Fibroblast of lung (primary cell): ENCODE data around the gene CA5A. TPM values are rescaled to one million over a fixed set of nuclear protein-coding genes. Genes with fewer than 3 reads are reported as not detected.

Experiments
- DNase-seq, 2 donors: peaks; one replicate each; pipeline versions ENCODE4 v3.0.0 to v3.0.0-alpha.2; 2010; ENCODE audit warnings: low read depth in 2 of 2
- H2AFZ ChIP-seq: 2 replicates; pipeline ENCODE4 v1.5.1; 2012; ENCODE audit warnings: low read length, control low read depth, inconsistent platforms
- H3K27ac ChIP-seq: 2 replicates; pipeline ENCODE4 v1.5.1; 2011; ENCODE audit warnings: low read length, control low read depth; ENCODE audit not compliant: insufficient read depth
- H3K27me3 ChIP-seq: 2 replicates; pipeline ENCODE4 v1.5.1; 2011; ENCODE audit warnings: mild to moderate bottlenecking, low read length; ENCODE audit not compliant: control insufficient read depth, insufficient read depth
- H3K36me3 ChIP-seq: 2 replicates; pipeline ENCODE4 v1.5.1; 2011; ENCODE audit warnings: low read length; ENCODE audit not compliant: control insufficient read depth, insufficient read depth
- H3K4me1 ChIP-seq: 2 replicates; pipeline ENCODE4 v1.5.1; 2011; ENCODE audit warnings: low read length; ENCODE audit not compliant: control insufficient read depth, insufficient read depth; ENCODE audit errors: extremely low read depth
- H3K4me2 ChIP-seq: 2 replicates; pipeline ENCODE4 v1.5.1; 2011; ENCODE audit warnings: low read length, control low read depth; ENCODE audit not compliant: insufficient read depth; ENCODE audit errors: extremely low read depth
- H3K4me3 ChIP-seq, 4 experiments: fragments of 200-600 bp in 1 of 4; sonication (generic) in 1 of 4; replicated peaks in 1 of 4; 2 replicates each; pipeline ENCODE4 v1.5.1; 2011 to 2016; ENCODE audit warnings: low read length in 4 of 4, low read depth in 3 of 4, mild to moderate bottlenecking in 3 of 4, control low read depth in 2 of 4, inconsistent platforms in 1 of 4, mixed read lengths in 1 of 4; ENCODE audit not compliant: insufficient read depth in 1 of 4; ENCODE audit errors: control extremely low read depth in 1 of 4
- H3K79me2 ChIP-seq: 2 replicates; pipeline ENCODE4 v1.5.1; 2012; ENCODE audit warnings: mild to moderate bottlenecking, low read length, inconsistent platforms; ENCODE audit not compliant: control insufficient read depth, insufficient read depth
- H3K9ac ChIP-seq: 2 replicates; pipeline ENCODE4 v1.5.1; 2011; ENCODE audit warnings: mild to moderate bottlenecking, low read length, control low read depth; ENCODE audit not compliant: insufficient read depth
- H3K9me3 ChIP-seq: 2 replicates; pipeline ENCODE4 v1.5.1; 2012; ENCODE audit warnings: low read depth, low read length; ENCODE audit not compliant: control insufficient read depth, insufficient read depth
- H4K20me1 ChIP-seq: 2 replicates; pipeline ENCODE4 v1.5.1; 2011; ENCODE audit warnings: low read length; ENCODE audit not compliant: control insufficient read depth, insufficient read depth; ENCODE audit errors: extremely low read depth
- CTCF ChIP-seq, 2 donors: IDR thresholded peaks in 1 of 2; conservative IDR thresholded peaks in 1 of 2; 1 replicate in 1 of 2; 2 replicates in 1 of 2; pipeline ENCODE4 v1.5.1; 2011 to 2012; ENCODE audit warnings: low read length in 2 of 2, control low read depth in 1 of 2, inconsistent platforms in 1 of 2, low read depth in 1 of 2, mild to moderate bottlenecking in 1 of 2
- EZH2 ChIP-seq: IDR thresholded peaks from 2 replicates; pipeline ENCODE4 v1.5.1; 2012; ENCODE audit warnings: low read length, control low read depth, mild to moderate bottlenecking; ENCODE audit errors: missing control alignments
- polyA plus RNA-seq, 2 donors: library from polyadenylated mRNA; depleted of rRNA in 1 of 2; stranded (reverse) in 1 of 2; unstranded in 1 of 2; fragments of >200 nt; gene quantifications; 2 replicates each; pipeline ENCODE4 v1.2.1, GENCODE V29; 2011 to 2012; ENCODE audit warnings: missing spikeins in 1 of 2
- total RNA-seq: library from RNA; depleted of rRNA; stranded (reverse); fragments of >200 nt; gene quantifications from 2 replicates; pipeline ENCODE4 v1.2.1, GENCODE V29; 2014

The CA5A gene
- total and polyA plus RNA-seq, 2 donors (not counting 1 experiment from before 2014, with no cell fraction given) = not detected

- H3K9ac ChIP-seq = no peak overlapping the region
- no peaks in the 10 kb centered on the region for H4K20me1 ChIP-seq
- H3K4me1 ChIP-seq = no peaks in the 10 kb centered on the region
- peaks cover 6% of the 10 kb centered on the region for H3K27me3 ChIP-seq
- no peak for TF ChIP-seq EZH2
- no peak for TF ChIP-seq CTCF (conservative IDR thresholded peaks at IDR 0.05 in 1 of 2, IDR thresholded peaks at IDR 0.05 in 1 of 2; ENCODE audit: low read depth in 1 of 2, low read length in 2 of 2)
- no peak overlapping the region for H2AFZ ChIP-seq
- H3K79me2 ChIP-seq = no peaks in the 10 kb centered on the region
- no peak overlapping the region for H3K4me3 ChIP-seq
- no peak overlapping the region for H3K27ac ChIP-seq
- H3K9me3 ChIP-seq = no peaks in the 10 kb centered on the region
- no peak overlapping the region for H3K4me2 ChIP-seq
- H3K36me3 ChIP-seq = no peaks in the 10 kb centered on the region
- DNase-seq = no peak
These were observed 12.1 kb downstream of the CA5A start for GRCh38 chr16:87924041-87924810.

- H3K9me3 ChIP-seq = no peaks in the 10 kb centered on the region
- DNase-seq = no peak
- H3K27me3 ChIP-seq = peaks cover 6% of the 10 kb centered on the region
- H3K4me3 ChIP-seq = no peak overlapping the region
- no peaks in the 10 kb centered on the region for H4K20me1 ChIP-seq
- no peaks in the 10 kb centered on the region for H3K79me2 ChIP-seq
- H3K9ac ChIP-seq = no peak overlapping the region
- H3K36me3 ChIP-seq = no peaks in the 10 kb centered on the region
- no peak for TF ChIP-seq CTCF (conservative IDR thresholded peaks at IDR 0.05 in 1 of 2, IDR thresholded peaks at IDR 0.05 in 1 of 2; ENCODE audit: low read depth in 1 of 2, low read length in 2 of 2)
- TF ChIP-seq EZH2 = no peak
- H3K4me1 ChIP-seq = no peaks in the 10 kb centered on the region
- no peak overlapping the region for H3K4me2 ChIP-seq
- no peak overlapping the region for H2AFZ ChIP-seq
- H3K27ac ChIP-seq = no peak overlapping the region
These were observed 14.0 kb downstream of the CA5A start for GRCh38 chr16:87922250-87922871.

DNA sequence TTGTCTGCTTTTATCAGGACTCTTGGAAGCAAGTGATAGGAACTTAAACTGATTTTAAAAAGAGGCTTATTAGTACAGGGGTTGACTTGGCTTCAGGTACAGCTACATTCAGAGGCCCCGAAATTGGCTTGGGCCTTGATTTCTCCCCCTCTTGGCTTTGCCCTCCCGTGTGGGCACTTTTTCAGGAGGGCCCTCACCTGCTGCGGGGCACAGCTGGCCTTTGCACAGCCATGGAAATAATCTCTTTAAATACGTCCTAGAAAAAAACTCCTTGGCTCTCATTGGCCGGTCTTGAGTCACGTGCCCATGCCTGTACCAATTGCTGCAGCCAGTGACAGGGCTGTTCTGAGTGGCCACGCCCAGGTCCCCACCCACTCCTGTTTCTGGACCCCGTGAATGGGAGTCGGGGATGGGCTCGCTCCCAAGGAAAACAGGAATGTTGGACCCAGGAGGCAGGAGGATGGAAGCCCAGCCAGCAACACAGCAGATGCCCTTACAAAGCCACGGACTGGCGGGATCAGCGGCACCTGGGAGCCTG lies 15.0 kb downstream of the CA5A start:
- no peak for DNase-seq
- no peaks in the 10 kb centered on the region for H3K79me2 ChIP-seq
- no peaks in the 10 kb centered on the region for H3K9me3 ChIP-seq
- H3K4me1 ChIP-seq = no peaks in the 10 kb centered on the region
- peaks cover 6% of the 10 kb centered on the region for H3K27me3 ChIP-seq
- no peaks in the 10 kb centered on the region for H3K36me3 ChIP-seq
- TF ChIP-seq CTCF (conservative IDR thresholded peaks at IDR 0.05 in 1 of 2, IDR thresholded peaks at IDR 0.05 in 1 of 2; ENCODE audit: low read depth in 1 of 2, low read length in 2 of 2) = no peak
- TF ChIP-seq EZH2 = no peak
- H2AFZ ChIP-seq = no peak overlapping the region
- no peaks in the 10 kb centered on the region for H4K20me1 ChIP-seq
- no peak overlapping the region for H3K27ac ChIP-seq
- no peak overlapping the region for H3K9ac ChIP-seq
- H3K4me3 ChIP-seq = no peak overlapping the region
- no peak overlapping the region for H3K4me2 ChIP-seq
